WTC11 (cell line): ENCODE results near the gene TNS3.

Experiments
- CREB1 ChIP-seq: sonication (generic); formaldehyde crosslinking; IDR thresholded peaks from 2 replicates; pipeline ENCODE4 v1.8.0; 2023; ENCODE audit warnings: mild to moderate bottlenecking, missing genetic modification reagents
- CTCF ChIP-seq: fragments of 200-600 bp; IDR thresholded peaks from 2 replicates; pipeline ENCODE4 v1.8.0; 2022; ENCODE audit warnings: antibody characterized with exemption
- E2F5 ChIP-seq: sonication (generic); formaldehyde crosslinking; IDR thresholded peaks from 2 replicates; pipeline ENCODE4 v1.8.1; 2022; ENCODE audit warnings: mild to moderate bottlenecking, moderate library complexity, missing genetic modification reagents
- MAX ChIP-seq: sonication (generic); formaldehyde crosslinking; IDR thresholded peaks from 2 replicates; pipeline ENCODE4 v1.8.0; 2022; ENCODE audit warnings: mild to moderate bottlenecking, missing genetic modification reagents
- NFE2L1 ChIP-seq: sonication (generic); formaldehyde crosslinking; IDR thresholded peaks from 2 replicates; pipeline ENCODE4 v1.8.1; 2023; ENCODE audit warnings: missing genetic modification reagents
- SP1 ChIP-seq: sonication (generic); formaldehyde crosslinking; conservative IDR thresholded peaks from 2 replicates; pipeline ENCODE4 v1.8.1; 2022; ENCODE audit warnings: missing genetic modification reagents
- ZNF232 ChIP-seq: sonication (generic); formaldehyde crosslinking; IDR thresholded peaks from 2 replicates; pipeline ENCODE4 v1.8.0; 2022; ENCODE audit warnings: mild to moderate bottlenecking, missing genetic modification reagents
- TF ChIP-seq, protein P1 (sequence below): sonication (generic); formaldehyde crosslinking; IDR thresholded peaks from 2 replicates; pipeline ENCODE4 v1.8.0; 2022; ENCODE audit warnings: mild to moderate bottlenecking, missing genetic modification reagents
- TF ChIP-seq, protein P2 (sequence below): sonication (generic); formaldehyde crosslinking; IDR thresholded peaks from 2 replicates; pipeline ENCODE4 v1.8.0; 2022; ENCODE audit warnings: missing genetic modification reagents

DNA sequence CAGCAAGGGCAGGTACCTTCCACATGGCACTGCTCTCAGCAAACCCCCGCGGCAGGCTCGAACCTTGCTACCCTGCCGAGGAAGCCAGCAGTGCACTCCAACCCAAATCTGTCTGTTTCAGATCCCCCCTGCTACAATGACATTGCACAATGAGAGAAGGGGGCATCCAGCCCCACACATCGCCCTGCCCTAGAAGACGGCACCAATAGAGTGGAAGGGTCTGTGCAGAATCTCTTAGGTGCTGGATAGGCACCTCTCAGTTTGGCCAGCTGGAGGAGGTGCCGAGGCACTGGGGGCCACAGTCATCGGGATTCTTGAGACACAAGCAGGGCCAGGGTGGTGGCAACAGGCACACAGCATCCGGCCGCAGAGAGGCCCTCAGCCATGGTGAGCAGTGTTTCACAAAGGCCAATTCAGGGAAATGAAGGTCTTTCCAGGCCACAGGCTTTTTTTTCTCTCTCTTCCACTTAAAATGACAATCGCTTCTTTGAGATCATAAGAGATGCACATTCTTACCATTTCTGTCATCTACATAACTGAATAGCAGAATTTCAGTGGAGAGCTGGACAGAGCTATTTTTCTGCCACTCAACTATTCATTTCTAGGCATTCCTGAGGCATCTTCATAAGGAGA lies 281.3 kb downstream of the TNS3 start:
- TF ChIP-seq ZNF232 (no peak), CTCF (no peak), CREB1 (no peak), E2F5 (no peak), MAX (CRISPR knock-in tag) (no peak), NFE2L1 (CRISPR knock-in tag) (no peak), SP1 (no peak)
- TF ChIP-seq, protein P1, sequence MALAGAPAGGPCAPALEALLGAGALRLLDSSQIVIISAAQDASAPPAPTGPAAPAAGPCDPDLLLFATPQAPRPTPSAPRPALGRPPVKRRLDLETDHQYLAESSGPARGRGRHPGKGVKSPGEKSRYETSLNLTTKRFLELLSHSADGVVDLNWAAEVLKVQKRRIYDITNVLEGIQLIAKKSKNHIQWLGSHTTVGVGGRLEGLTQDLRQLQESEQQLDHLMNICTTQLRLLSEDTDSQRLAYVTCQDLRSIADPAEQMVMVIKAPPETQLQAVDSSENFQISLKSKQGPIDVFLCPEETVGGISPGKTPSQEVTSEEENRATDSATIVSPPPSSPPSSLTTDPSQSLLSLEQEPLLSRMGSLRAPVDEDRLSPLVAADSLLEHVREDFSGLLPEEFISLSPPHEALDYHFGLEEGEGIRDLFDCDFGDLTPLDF (CRISPR knock-in tag) = no peak
- TF ChIP-seq, protein P2, sequence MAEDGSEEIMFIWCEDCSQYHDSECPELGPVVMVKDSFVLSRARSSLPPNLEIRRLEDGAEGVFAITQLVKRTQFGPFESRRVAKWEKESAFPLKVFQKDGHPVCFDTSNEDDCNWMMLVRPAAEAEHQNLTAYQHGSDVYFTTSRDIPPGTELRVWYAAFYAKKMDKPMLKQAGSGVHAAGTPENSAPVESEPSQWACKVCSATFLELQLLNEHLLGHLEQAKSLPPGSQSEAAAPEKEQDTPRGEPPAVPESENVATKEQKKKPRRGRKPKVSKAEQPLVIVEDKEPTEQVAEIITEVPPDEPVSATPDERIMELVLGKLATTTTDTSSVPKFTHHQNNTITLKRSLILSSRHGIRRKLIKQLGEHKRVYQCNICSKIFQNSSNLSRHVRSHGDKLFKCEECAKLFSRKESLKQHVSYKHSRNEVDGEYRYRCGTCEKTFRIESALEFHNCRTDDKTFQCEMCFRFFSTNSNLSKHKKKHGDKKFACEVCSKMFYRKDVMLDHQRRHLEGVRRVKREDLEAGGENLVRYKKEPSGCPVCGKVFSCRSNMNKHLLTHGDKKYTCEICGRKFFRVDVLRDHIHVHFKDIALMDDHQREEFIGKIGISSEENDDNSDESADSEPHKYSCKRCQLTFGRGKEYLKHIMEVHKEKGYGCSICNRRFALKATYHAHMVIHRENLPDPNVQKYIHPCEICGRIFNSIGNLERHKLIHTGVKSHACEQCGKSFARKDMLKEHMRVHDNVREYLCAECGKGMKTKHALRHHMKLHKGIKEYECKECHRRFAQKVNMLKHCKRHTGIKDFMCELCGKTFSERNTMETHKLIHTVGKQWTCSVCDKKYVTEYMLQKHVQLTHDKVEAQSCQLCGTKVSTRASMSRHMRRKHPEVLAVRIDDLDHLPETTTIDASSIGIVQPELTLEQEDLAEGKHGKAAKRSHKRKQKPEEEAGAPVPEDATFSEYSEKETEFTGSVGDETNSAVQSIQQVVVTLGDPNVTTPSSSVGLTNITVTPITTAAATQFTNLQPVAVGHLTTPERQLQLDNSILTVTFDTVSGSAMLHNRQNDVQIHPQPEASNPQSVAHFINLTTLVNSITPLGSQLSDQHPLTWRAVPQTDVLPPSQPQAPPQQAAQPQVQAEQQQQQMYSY (CRISPR knock-in tag) = no peak
